Ectodermal cell (in vitro differentiated cells): ENCODE measurements around the gene LRFN2.

Experiments used
- H3K27ac ChIP-seq: 2 replicates; pipeline ENCODE4 v1.7.0; 2013; ENCODE audit warnings: mild to moderate bottlenecking, low read depth, low read length; ENCODE audit not compliant: insufficient read depth, poor library complexity, severe bottlenecking
- H3K27me3 ChIP-seq: 2 replicates; pipeline ENCODE4 v1.7.0; 2013; ENCODE audit warnings: mild to moderate bottlenecking, low read length; ENCODE audit not compliant: insufficient read depth, control insufficient read depth, poor library complexity, severe bottlenecking
- H3K36me3 ChIP-seq: one replicate; pipeline ENCODE4 v1.7.0; 2013; ENCODE audit warnings: low read length; ENCODE audit not compliant: control insufficient read depth, insufficient read depth
- H3K4me1 ChIP-seq: one replicate; pipeline ENCODE4 v1.7.0; 2013; ENCODE audit warnings: low read length; ENCODE audit not compliant: control insufficient read depth, insufficient read depth
- H3K4me3 ChIP-seq: 2 replicates; pipeline ENCODE4 v1.7.0; 2013; ENCODE audit warnings: low read depth, low read length, control low read depth; ENCODE audit not compliant: insufficient read depth
- H3K9me3 ChIP-seq: 2 replicates; pipeline ENCODE4 v1.7.0; 2013; ENCODE audit warnings: mild to moderate bottlenecking, low read length, moderate library complexity; ENCODE audit not compliant: control insufficient read depth
- WGBS, 2 experiments: methylation state at CpG; one replicate each; pipeline ENCODE4 v1.1.7; 2013; ENCODE audit warnings: missing lambda C conversion rate in 2 of 2; 5-methylcytosine and 5-hydroxymethylcytosine counted together

Gene LRFN2

DNA sequence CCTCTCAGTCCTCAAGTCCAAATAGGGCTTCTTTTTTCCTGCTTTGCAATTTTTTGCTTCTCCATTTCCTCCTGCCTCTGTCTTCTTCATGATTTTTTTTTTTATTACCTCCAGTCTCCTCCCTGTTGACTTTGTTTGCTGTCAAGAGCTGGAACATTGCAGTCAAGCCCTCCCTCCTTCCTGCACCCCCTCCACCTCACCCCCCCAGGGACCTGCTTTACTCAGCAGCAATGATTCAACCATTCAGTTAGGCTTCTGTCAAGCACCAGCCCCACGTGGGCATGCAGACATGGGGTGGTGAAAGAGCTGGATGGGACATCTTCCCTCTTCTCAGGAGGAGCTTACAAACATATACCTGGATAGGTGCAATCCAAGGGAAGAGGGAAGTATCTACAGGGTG lies 142.4 kb downstream of the LRFN2 start:
- Histone ChIP-seq H3K36me3 (no peaks in the 10 kb centered on the region), H3K27ac (no peak overlapping the region), H3K4me3 (no peak overlapping the region), H3K9me3 (no peaks in the 10 kb centered on the region), H3K27me3 (no peaks in the 10 kb centered on the region), H3K4me1 (no peaks in the 10 kb centered on the region)
- WGBS, 2 experiments = 25 to 58% methylated on average over 1 of the region's 1 CpG

DNA sequence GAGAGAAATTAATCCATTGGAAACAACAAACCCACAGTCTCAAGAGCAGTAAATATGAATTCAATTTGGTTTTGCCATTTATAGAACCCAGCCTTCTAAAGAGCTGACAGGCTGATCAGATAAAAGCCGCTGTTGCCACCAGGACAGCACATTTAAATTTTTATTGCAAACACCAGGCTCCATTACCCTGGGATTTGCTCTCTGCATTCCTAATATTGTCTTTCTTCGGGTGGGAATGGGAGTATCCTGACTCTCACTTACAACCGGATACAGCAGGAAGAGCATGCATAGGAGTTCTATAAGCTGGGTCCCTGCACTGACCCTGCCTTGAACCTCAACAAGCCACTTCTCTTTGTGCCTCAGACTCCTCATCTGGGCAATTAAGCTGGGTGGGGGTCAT lies 142.9 kb downstream of the LRFN2 start:
- Histone ChIP-seq H3K4me3 (no peak overlapping the region), H3K9me3 (no peaks in the 10 kb centered on the region), H3K36me3 (no peaks in the 10 kb centered on the region), H3K27ac (no peak overlapping the region), H3K4me1 (no peaks in the 10 kb centered on the region), H3K27me3 (no peaks in the 10 kb centered on the region)
- 70 to 89% methylated on average over 3 of the region's 3 CpGs for WGBS, 2 experiments

DNA sequence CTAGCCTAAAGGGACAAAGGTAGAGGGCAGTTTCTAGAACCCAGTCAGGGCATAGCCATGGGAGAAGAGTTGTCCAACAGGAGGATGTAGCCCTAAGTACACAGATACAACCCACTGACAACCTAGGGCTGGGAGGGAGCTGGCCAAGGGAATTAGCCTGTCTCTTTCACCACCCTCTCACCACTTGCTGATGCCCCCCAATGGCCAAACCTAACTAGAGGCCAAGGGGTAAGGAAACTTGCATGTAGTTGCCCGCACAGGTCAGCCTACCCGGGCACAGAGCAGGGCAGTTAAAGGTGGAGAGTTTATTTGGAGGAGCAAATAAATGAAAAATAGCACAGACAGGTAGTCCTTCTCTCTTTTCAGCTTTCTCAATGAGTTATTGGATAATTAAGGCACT lies 143.3 kb downstream of the LRFN2 start:
- no peak overlapping the region for H3K4me3 ChIP-seq
- no peak overlapping the region for H3K27ac ChIP-seq
- no peaks in the 10 kb centered on the region for H3K36me3 ChIP-seq
- no peaks in the 10 kb centered on the region for H3K9me3 ChIP-seq
- H3K4me1 ChIP-seq = peaks cover 3% of the 10 kb centered on the region
- H3K27me3 ChIP-seq = no peaks in the 10 kb centered on the region
- WGBS, 2 experiments = 93 to 95% methylated on average over 2 of the region's 2 CpGs

DNA sequence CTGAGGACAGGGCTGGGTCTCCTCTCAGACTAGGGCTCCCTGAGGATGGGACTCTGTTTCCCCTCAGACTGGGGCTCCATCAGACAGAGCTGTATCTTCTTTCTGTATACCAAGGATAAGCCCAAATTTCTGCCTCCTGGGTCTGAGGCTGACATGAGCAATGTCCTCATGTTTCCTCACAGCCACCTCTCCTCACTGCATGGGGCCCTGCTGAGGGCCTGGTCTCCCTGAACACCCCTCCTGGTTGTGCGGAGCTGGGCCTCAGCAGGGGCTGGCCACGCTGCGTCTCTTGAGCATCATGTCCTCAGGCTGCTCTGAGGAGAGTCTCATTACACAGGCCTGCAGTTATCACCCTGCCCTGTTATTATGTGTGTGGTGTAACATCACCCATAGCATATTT lies 144.6 kb downstream of the LRFN2 start:
- peaks cover 3% of the 10 kb centered on the region for H3K4me1 ChIP-seq
- H3K4me3 ChIP-seq = no peak overlapping the region
- no peaks in the 10 kb centered on the region for H3K9me3 ChIP-seq
- H3K27me3 ChIP-seq = no peaks in the 10 kb centered on the region
- 78 to 93% methylated on average over 3 of the region's 3 CpGs for WGBS, 2 experiments
- H3K27ac ChIP-seq = no peak overlapping the region
- no peaks in the 10 kb centered on the region for H3K36me3 ChIP-seq

GRCh38 chr6:40441150-40441549 lies 146.0 kb downstream of the LRFN2 start:
- Histone ChIP-seq H3K36me3 (no peaks in the 10 kb centered on the region), H3K27me3 (no peaks in the 10 kb centered on the region), H3K4me1 (peaks cover 3% of the 10 kb centered on the region), H3K4me3 (no peak overlapping the region), H3K27ac (no peak overlapping the region), H3K9me3 (no peaks in the 10 kb centered on the region)
- 94% methylated on average over 12 of the region's 12 CpGs for WGBS, 2 experiments

GRCh38 chr6:40440053-40440452 lies 147.1 kb downstream of the LRFN2 start:
- Histone ChIP-seq H3K27ac (no peak overlapping the region), H3K27me3 (no peaks in the 10 kb centered on the region), H3K36me3 (no peaks in the 10 kb centered on the region), H3K9me3 (no peaks in the 10 kb centered on the region), H3K4me3 (no peak overlapping the region), H3K4me1 (peaks cover 3% of the 10 kb centered on the region)
- 94 to 98% methylated on average over 6 of the region's 6 CpGs for WGBS, 2 experiments

- Histone ChIP-seq H3K4me1 (peaks cover 3% of the 10 kb centered on the region), H3K36me3 (no peaks in the 10 kb centered on the region), H3K27me3 (no peaks in the 10 kb centered on the region), H3K4me3 (no peak overlapping the region), H3K27ac (no peak overlapping the region), H3K9me3 (no peaks in the 10 kb centered on the region)
- WGBS, 2 experiments = 85 to 90% methylated on average over 7 of the region's 7 CpGs
Observed at GRCh38 chr6:40439026-40439800, 148.0 kb downstream of the LRFN2 start.

DNA sequence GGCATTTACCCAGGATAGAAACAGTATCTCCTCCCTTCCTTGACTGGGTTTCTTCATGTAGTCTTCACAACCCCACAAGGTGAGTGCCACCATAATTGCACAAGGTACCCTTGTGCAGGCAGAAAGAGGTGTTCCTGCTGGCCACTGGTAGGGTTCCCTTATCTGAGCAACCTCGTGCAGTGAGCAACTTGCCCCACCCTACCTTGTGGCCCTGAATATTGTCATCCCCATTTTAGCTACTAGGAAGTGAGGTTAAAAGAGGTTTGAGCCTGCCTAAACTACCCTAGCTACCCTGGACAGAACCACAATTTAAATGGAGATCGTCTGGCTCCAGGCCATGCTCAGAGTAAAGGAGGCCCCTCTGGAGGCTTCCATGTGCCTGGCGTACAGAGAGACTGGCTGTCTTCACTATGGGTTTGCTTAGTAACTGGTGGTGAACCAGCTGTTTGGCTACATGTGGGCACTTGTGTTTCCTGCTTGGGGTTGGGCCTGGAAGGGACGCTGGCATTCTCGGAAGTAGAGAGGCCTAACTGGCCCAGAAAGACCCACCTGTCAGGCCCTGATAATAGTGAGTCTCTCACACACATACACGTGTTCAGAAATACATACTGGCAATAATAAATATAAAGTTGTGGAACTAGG lies 148.8 kb downstream of the LRFN2 start:
- Histone ChIP-seq H3K9me3 (no peaks in the 10 kb centered on the region), H3K4me1 (peaks cover 3% of the 10 kb centered on the region), H3K36me3 (no peaks in the 10 kb centered on the region), H3K27ac (no peak overlapping the region), H3K27me3 (no peaks in the 10 kb centered on the region), H3K4me3 (no peak overlapping the region)
- WGBS, 2 experiments = 92 to 95% methylated on average over 5 of the region's 6 CpGs

GRCh38 chr6:40437631-40438030 lies 149.5 kb downstream of the LRFN2 start:
- H3K4me1 ChIP-seq = peaks cover 3% of the 10 kb centered on the region
- no peaks in the 10 kb centered on the region for H3K27me3 ChIP-seq
- no peaks in the 10 kb centered on the region for H3K9me3 ChIP-seq
- WGBS, 2 experiments = 92 to 97% methylated on average over 2 of the region's 2 CpGs
- no peaks in the 10 kb centered on the region for H3K36me3 ChIP-seq
- H3K4me3 ChIP-seq = no peak overlapping the region
- H3K27ac ChIP-seq = no peak overlapping the region

DNA sequence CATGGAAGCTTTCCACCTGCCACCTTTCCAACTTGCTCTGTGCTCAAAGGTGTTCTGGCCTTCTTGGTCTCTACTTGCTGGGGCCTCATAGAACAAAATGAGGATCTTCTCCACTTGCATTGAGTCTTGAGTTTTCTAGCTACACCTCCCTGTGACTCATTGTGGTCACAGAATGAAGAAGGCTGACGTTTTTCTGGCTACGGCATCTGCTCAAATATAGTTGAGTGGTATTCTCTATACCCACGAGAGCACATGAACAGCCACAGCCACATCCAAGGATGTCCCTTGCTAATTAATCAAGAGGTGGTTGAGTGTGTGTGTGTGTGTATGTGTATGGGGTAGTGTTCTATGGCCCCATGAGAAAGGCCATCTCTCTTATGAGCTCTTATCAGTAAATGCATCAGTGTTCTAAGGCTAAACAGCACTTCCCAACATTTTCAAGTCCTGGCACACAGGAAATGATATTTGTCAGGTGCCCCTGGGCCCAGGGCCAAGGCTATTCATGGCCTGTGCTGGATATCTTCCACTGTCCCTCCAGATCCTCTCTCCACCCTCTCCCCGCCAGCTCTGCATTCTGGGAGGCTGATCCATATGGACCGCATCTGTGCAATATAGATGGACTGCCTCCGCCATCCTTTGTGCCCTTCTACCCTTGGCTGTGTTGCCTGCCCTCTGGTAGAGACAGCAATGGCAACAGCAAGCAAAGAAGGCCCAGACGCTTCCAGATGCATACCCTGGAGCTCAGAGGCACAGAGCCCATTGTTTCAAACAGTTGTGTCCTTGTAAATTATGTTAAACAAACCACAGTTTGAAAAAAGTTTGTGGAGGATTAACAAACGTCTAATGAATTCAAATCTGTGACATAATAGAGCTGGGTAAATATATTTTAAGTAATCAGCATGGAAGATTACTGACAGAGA lies 150.2 kb downstream of the LRFN2 start:
- Histone ChIP-seq H3K27me3 (no peaks in the 10 kb centered on the region), H3K27ac (no peak overlapping the region), H3K9me3 (no peaks in the 10 kb centered on the region), H3K36me3 (no peaks in the 10 kb centered on the region), H3K4me1 (peaks cover 3% of the 10 kb centered on the region), H3K4me3 (no peak overlapping the region)
- WGBS, 2 experiments = 87 to 92% methylated on average over 8 of the region's 8 CpGs
